ENCODE data around the gene CDC26.
A peak's percentile ranks its signal among the peaks of the same experiment; 100 is the strongest.

Gene CDC26

DNA sequence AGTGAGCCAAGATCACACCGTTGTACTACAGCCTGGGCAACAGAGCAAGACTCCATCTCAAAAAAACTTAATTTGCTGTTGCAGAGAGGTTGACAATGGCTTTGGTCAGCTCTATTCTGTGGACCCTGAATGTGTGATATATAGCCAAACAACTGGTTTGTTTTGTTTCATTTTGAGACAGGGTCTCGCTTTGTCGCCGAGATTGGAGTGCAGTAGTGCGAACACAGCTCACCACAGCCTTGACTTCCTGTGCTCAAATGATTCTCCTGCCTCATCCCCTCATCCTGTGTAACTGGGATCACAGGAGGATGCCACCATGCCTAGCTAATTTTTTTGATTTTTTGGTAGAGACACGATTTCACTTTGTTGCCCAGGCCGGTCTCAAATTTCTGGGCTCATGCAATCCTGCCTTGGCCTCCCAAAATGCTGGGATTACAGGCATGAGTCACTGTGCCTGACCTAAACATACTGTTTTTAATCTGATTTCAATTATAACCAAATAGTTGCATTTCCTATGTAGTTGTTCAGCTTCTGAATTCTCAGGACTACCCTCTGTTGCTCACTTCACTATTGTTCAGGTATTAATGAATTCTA is 18.0 kb upstream of the CDC26 start:
- Histone ChIP-seq H3K9ac (no peak overlapping the region), H3K4me2 (no peak overlapping the region), H3K36me3 (peaks cover 64% of the 10 kb centered on the region), H4K20me1 (peaks cover 10% of the 10 kb centered on the region; the same call in 1 of the 2 replicates), H3K27ac (no peak overlapping the region), H3K9me3 (no peaks in the 10 kb centered on the region), H3K4me1 (no peaks in the 10 kb centered on the region), H3K4me3 (no peak overlapping the region), H3K27me3 (no peaks in the 10 kb centered on the region)
- TF ChIP-seq Cebpa-rat (IDR thresholded peaks at IDR 0.05), result no peak

DNA sequence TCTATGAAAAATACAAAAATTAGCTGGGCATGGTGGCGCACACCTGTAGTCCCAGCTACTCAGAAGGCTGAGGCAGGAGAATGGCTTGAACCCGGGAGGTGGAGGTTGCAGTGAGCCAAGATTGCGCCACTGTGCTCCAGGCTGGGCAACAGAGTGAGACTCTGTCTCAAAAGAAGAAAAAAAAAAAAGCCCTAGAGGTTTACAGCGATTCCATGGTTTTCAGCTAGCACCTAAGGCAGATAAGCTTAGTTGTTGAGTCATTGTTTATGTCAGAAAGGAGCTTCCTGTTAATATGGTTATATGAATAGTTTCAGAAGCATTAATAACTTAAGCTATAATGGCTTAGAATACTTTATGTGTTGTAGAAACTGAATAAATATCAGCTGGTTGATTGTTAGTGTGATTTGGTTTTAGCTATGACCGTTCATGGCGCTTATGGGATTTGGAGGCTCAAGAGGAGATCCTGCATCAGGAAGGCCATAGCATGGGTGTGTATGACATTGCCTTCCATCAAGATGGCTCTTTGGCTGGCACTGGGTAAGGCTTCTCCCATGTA is 14.8 kb upstream of the CDC26 start:
- H3K27me3 ChIP-seq, result no peaks in the 10 kb centered on the region
- peaks cover 10% of the 10 kb centered on the region; the same call in 1 of the 2 replicates for H4K20me1 ChIP-seq
- no peak overlapping the region for H3K27ac ChIP-seq
- H3K9me3 ChIP-seq, result no peaks in the 10 kb centered on the region
- H3K9ac ChIP-seq, result no peak overlapping the region
- no peak for TF ChIP-seq Cebpa-rat (IDR thresholded peaks at IDR 0.05)
- H3K36me3 ChIP-seq, result peaks cover 97% of the 10 kb centered on the region
- no peak overlapping the region for H3K4me2 ChIP-seq
- no peaks in the 10 kb centered on the region for H3K4me1 ChIP-seq
- H3K4me3 ChIP-seq, result no peak overlapping the region

DNA sequence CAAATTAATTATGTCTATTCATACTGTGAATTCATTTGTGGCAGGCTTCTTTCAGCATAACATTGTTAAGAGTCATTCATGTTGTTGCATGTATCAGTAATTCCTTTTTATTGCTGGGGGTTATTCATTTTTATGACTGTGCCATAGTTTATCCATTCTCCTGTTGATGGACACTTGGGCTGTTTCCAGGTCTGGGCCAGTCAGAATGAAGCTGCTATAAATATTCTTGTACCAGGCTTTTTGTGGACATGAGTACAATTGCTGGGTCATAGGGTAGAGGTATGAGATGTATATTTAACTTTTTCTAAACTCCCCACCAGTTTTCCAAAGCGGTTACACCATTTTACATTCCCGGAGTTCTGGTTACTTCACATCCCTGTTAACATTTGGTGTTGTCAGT is 13.7 kb upstream of the CDC26 start:
- Histone ChIP-seq H3K9me3 (no peaks in the 10 kb centered on the region), H4K20me1 (peaks cover 10% of the 10 kb centered on the region), H3K9ac (no peak overlapping the region), H3K4me3 (no peak overlapping the region), H3K4me2 (no peak overlapping the region), H3K4me1 (no peaks in the 10 kb centered on the region), H3K27ac (no peak overlapping the region), H3K36me3 (peaks cover 98% of the 10 kb centered on the region), H3K27me3 (no peaks in the 10 kb centered on the region)
- no peak for TF ChIP-seq Cebpa-rat (IDR thresholded peaks at IDR 0.05)

DNA sequence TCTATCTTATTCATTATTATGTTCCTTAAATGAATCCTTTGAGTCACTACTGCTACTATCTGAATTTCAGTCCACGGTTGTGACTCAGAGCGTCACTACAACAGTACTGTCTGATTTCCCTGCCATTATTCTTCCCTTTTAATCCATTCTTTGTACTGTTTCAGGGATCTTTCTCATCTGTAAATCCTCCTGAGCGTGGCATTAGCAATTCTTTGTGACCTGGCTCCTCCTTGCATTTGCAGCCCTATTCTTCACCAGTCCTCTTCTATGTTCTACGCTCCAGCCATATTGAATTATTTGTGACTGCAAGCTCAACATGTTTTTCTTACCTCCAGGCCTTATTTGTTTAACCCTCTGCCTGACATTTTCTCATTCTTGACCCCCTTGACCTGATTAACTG is 6.0 kb upstream of the CDC26 start:
- Histone ChIP-seq H3K9me3 (no peaks in the 10 kb centered on the region), H3K4me1 (peaks cover 18% of the 10 kb centered on the region), H3K4me2 (no peak overlapping the region), H3K27me3 (no peaks in the 10 kb centered on the region), H3K9ac (no peak overlapping the region), H3K36me3 (peaks cover 96% of the 10 kb centered on the region), H4K20me1 (peaks cover 43% of the 10 kb centered on the region), H3K4me3 (no peak overlapping the region), H3K27ac (no peak overlapping the region)
- TF ChIP-seq Cebpa-rat (IDR thresholded peaks at IDR 0.05), result no peak

DNA sequence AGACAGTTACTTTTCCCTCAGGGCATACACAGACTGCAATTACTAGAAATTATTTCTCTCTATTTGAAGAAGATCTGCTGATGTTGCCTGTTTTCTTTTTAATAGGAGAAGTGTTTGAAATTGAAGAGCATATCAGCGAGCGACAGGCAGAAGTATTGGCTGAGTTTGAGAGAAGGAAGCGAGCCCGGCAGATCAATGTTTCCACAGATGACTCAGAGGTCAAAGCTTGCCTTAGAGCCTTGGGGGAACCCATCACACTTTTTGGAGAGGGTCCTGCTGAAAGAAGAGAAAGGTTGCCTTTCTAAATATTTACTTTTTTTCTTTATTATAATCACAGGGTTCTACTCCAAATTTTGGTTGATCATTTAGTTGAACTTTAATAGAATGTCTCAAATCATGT is 3.5 kb upstream of the CDC26 start:
- Histone ChIP-seq H3K4me1 (peaks cover 27% of the 10 kb centered on the region), H3K9me3 (no peaks in the 10 kb centered on the region), H4K20me1 (peaks cover 48% of the 10 kb centered on the region), H3K4me3 (no peak overlapping the region), H3K9ac (no peak overlapping the region; the same call in 1 of the 2 replicates), H3K27me3 (no peaks in the 10 kb centered on the region), H3K4me2 (no peak overlapping the region), H3K36me3 (peaks cover 71% of the 10 kb centered on the region), H3K27ac (no peak overlapping the region)
- no peak for TF ChIP-seq Cebpa-rat (IDR thresholded peaks at IDR 0.05)

DNA sequence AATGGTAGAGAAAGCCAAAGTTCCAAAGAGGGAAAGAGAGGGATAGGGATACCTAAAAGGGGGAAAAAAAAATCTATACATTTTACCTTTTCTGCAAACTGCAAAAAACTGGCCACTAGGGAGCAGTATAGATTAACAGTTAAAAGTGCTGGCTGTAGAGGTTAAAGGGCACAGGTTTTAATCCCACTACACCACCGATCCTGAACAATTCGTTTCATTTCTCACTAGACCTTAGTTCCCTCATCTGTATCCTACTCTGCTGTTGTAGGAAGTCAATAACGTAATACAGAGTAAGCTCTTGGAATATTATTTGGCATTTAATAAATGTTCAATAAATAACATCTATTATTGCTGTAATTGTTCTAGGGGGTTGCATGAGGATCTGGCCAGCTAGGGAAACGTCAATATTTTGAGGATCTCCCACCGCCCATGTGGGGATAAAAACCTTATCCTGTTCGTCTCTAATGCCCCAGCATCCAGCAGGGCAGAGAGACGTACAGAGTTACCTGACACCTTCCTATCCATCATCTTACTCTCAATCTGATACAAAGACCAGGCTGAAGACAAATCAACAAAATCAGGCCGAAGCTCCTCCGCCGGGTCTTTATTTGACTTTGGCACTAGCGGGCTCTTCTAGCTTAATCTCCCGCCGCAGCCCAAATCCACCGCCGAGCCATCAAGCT is 757 bp downstream of the CDC26 start:
- peaks cover 68% of the 10 kb centered on the region for H3K36me3 ChIP-seq

DNA sequence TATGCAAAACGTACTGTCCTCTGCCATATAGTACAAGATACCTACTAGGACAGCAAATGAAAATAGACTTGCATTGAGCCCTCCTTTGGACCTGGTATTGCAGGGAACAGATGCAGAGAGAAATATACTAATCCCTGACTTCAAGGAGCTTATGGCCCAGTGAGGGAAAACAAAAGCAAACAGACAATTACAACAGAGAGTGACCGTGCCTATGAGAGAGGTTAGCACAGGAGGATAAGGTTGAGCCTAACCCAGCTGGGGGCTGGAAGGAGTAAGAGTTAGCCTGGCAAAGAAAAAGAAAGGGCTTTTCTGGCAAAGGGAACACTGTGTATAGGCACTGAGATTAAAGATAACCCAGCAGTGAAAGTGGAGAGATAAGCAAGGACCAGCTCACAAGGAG is 5.5 kb downstream of the CDC26 start:
- TF ChIP-seq Cebpa-rat (IDR thresholded peaks at IDR 0.05), result no peak
- H3K36me3 ChIP-seq, result peaks cover 84% of the 10 kb centered on the region
- H3K9me3 ChIP-seq, result no peaks in the 10 kb centered on the region
- peaks cover 8% of the 10 kb centered on the region for H3K4me1 ChIP-seq
- no peak overlapping the region for H3K4me2 ChIP-seq
- no peak overlapping the region for H3K27ac ChIP-seq
- no peaks in the 10 kb centered on the region for H3K27me3 ChIP-seq
- H4K20me1 ChIP-seq, result peaks cover 7% of the 10 kb centered on the region; the same call in 1 of the 2 replicates
- no peak overlapping the region for H3K4me3 ChIP-seq
- no peak overlapping the region for H3K9ac ChIP-seq

More for the DNA sequence above, 757 bp downstream of the CDC26 start:
- Histone ChIP-seq H3K4me1 (peaks cover 29% of the 10 kb centered on the region), H4K20me1 (peaks cover 22% of the 10 kb centered on the region), H3K9ac (peak overlapping the region; percentile 92), H3K4me2 (peak overlapping the region; percentile 85), H3K27ac (peak overlapping the region; percentile 92), H3K27me3 (no peaks in the 10 kb centered on the region), H3K4me3 (peak overlapping the region; percentile 86), H3K9me3 (no peaks in the 10 kb centered on the region)
- TF ChIP-seq Cebpa-rat (IDR thresholded peaks at IDR 0.05), result no peak

DNA sequence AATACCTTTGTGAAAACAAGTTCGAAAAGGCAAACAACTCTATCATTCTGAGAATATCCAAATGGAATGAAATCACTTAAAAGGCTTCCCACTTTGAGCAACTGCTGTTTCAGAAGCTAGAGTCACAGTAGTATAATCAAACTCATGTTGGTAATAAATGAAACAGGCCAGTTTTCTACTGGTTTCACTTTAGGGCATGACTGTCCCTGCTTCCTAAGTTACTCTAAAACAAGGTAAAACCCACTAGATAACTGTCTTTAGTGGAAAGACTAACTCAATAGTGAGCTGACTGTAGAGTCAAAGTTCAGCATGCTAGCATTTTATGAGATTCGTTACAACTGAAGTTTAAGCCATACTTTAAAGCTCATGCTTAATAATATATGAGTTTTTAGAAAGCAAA is 6.0 kb downstream of the CDC26 start:
- no peak for TF ChIP-seq Cebpa-rat (IDR thresholded peaks at IDR 0.05)

DNA sequence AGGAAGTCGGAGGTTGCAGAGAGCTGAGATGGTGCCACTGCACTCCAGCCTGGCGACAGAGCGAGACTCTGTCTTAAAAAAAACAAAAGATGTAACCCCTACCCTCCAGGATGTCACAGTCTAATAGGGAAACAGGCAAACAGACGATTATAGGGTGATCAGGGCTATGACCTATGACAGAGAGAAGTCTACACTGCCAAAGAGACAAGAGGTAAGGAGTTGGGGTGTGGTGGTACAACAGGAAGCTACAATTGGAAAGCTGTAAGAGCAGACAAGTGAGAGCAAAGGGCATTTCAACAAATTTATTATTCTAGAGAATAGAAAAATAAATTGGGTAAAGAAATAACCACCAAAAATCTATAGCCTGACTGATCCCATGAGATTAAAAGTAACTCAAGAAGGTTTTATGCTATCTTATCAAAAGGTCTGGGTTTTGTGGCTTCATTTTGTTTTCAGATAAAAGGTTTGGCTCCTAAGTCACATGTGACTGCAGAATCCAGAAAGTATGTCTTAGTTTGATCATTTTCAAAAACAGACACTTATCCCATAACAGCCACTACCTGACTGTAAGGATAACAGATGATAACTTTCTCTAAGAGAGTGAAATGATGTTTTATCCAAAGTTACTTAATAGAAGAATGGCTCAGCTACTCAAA is 7.3 kb downstream of the CDC26 start:
- peaks cover 92% of the 10 kb centered on the region for H3K36me3 ChIP-seq
- H3K4me3 ChIP-seq, result no peak overlapping the region
- TF ChIP-seq Cebpa-rat (IDR thresholded peaks at IDR 0.05), result no peak

More for the DNA sequence above, 6.0 kb downstream of the CDC26 start:
- Histone ChIP-seq H3K4me2 (no peak overlapping the region), H3K4me1 (peaks cover 8% of the 10 kb centered on the region), H3K27me3 (no peaks in the 10 kb centered on the region), H4K20me1 (peaks cover 7% of the 10 kb centered on the region; the same call in 1 of the 2 replicates), H3K4me3 (no peak overlapping the region), H3K36me3 (peaks cover 86% of the 10 kb centered on the region), H3K27ac (no peak overlapping the region), H3K9me3 (no peaks in the 10 kb centered on the region), H3K9ac (no peak overlapping the region)

DNA sequence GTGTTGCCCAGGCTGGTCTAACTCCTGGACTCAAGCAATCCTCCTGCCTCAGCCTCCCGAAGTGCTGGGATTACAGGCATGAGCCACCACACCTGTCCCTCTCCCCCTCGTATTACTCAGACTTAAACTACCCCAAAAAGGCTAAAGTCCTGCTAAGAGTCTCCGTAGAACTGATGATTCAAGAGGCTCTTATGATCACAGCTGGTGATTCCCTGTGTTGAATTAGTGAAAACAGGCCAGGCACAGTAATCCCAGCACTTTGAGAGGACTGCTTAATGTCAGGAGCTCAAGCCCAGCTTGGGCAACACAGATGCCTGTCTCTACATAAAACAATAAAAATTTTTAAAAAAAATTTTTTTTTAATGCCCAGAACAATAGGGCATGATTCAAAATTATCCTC is 9.2 kb downstream of the CDC26 start:
- Histone ChIP-seq H3K9ac (no peak overlapping the region), H3K27ac (no peak overlapping the region), H3K4me2 (no peak overlapping the region), H3K4me3 (no peak overlapping the region), H3K36me3 (peaks cover 92% of the 10 kb centered on the region), H4K20me1 (no peaks in the 10 kb centered on the region), H3K4me1 (no peaks in the 10 kb centered on the region), H3K9me3 (no peaks in the 10 kb centered on the region), H3K27me3 (no peaks in the 10 kb centered on the region)
- TF ChIP-seq Cebpa-rat (IDR thresholded peaks at IDR 0.05), result no peak

More for the DNA sequence above, 7.3 kb downstream of the CDC26 start:
- Histone ChIP-seq H3K27ac (no peak overlapping the region), H3K27me3 (no peaks in the 10 kb centered on the region), H3K9me3 (no peaks in the 10 kb centered on the region), H4K20me1 (no peaks in the 10 kb centered on the region), H3K4me1 (no peaks in the 10 kb centered on the region), H3K4me2 (no peak overlapping the region), H3K9ac (no peak overlapping the region)
